Panc1 (cell line): ENCODE data around the gene RBM44. TPM values are rescaled to one million over a fixed set of nuclear protein-coding genes. Genes with fewer than 3 reads are reported as not detected.

Experiments
- ATAC-seq: fragments of 200-7000 bp; cut with Tn5 transposase; 2 replicates; pipeline ENCODE4 v1.9.1; 2020; ENCODE audit warnings: mild to moderate bottlenecking, moderate library complexity
- BruUV-seq: library from RNA; stranded (reverse); fragments of 400-500 nt; replicated peaks from 2 replicates; lab custom pipeline; 2021; lab: Mats Ljungman, UMichigan
- CTCF ChIA-PET: fragments of 300-600 bp; sonication (Branson Sonifier 250); formaldehyde crosslinking; loops from one replicate; lab custom pipeline; 2022; ENCODE audit warnings: antibody characterized with exemption; lab: Charles Lee
- POLR2A ChIA-PET: fragments of 300-600 bp; sonication (Branson Sonifier 250); formaldehyde crosslinking; loops from one replicate; lab custom pipeline; 2022; ENCODE audit warnings: antibody characterized with exemption; lab: Charles Lee
- DNase-seq: peaks from one replicate; pipeline ENCODE4 v3.0.0-alpha.2; 2010; ENCODE audit warnings: low read depth, low spot score
- H3K27ac ChIP-seq: 2 replicates; pipeline ENCODE4 v1.5.1; 2011; ENCODE audit warnings: mild to moderate bottlenecking, low read length, inconsistent platforms
- H3K27me3 ChIP-seq: fragments of 200-500 bp; sonication (Bioruptor generic); 2 replicates; pipeline ENCODE4 v1.6.0; 2014; ENCODE audit warnings: low read length, inconsistent platforms; ENCODE audit not compliant: control insufficient read depth, insufficient read depth
- H3K36me3 ChIP-seq: fragments of 200-500 bp; sonication (Bioruptor generic); 2 replicates; pipeline ENCODE4 v1.5.1; 2014; ENCODE audit warnings: inconsistent platforms, mild to moderate bottlenecking, low read length, moderate library complexity; ENCODE audit not compliant: control insufficient read depth, insufficient read depth
- H3K4me1 ChIP-seq: 2 replicates; pipeline ENCODE4 v1.5.1; 2011; ENCODE audit warnings: inconsistent platforms, mild to moderate bottlenecking, low read length, moderate library complexity; ENCODE audit not compliant: control insufficient read depth, insufficient read depth
- H3K4me3 ChIP-seq, 2 experiments: 2 replicates each; pipeline ENCODE4 v1.5.1; 2011 to 2012; ENCODE audit warnings: low read depth in 2 of 2, low read length in 2 of 2, mild to moderate bottlenecking in 2 of 2, inconsistent platforms in 1 of 2, moderate library complexity in 1 of 2
- H3K9me3 ChIP-seq: fragments of 200-500 bp; sonication (Bioruptor generic); 2 replicates; pipeline ENCODE4 v1.5.1; 2014; ENCODE audit warnings: low read depth, mild to moderate bottlenecking, inconsistent platforms, low read length, moderate library complexity; ENCODE audit not compliant: control insufficient read depth, insufficient read depth
- CTCF ChIP-seq: fragments of 450-650 bp; IDR thresholded peaks from 2 replicates; pipeline ENCODE4 v1.5.1; 2017; ENCODE audit warnings: mild to moderate bottlenecking
- POLR2AphosphoS5 ChIP-seq: IDR thresholded peaks from 2 replicates; pipeline ENCODE4 v1.6.1; 2012; ENCODE audit warnings: mild to moderate bottlenecking, low read depth, low read length, moderate library complexity
- REST ChIP-seq, 2 experiments: IDR thresholded peaks; 2 replicates each; pipeline ENCODE4 v1.6.1; 2011 to 2012; ENCODE audit warnings: low read depth in 2 of 2, control low read depth in 1 of 2, low read length in 1 of 2, mild to moderate bottlenecking in 1 of 2, moderate library complexity in 1 of 2; ENCODE audit not compliant: insufficient read depth in 1 of 2
- SIN3A ChIP-seq: IDR thresholded peaks from 2 replicates; pipeline ENCODE4 v1.6.1; 2012; ENCODE audit warnings: low read depth, mild to moderate bottlenecking, low read length, moderate library complexity, borderline replicate concordance; ENCODE audit not compliant: insufficient read depth
- TCF7L2 ChIP-seq: IDR thresholded peaks from 2 replicates; pipeline ENCODE4 v1.6.1; 2011; ENCODE audit warnings: mild to moderate bottlenecking, low read depth, low read length, inconsistent platforms
- in situ Hi-C: cut with HindIII; loops from 2 replicates; pipeline ENCODE4 v1.10.0; 2016; ENCODE audit warnings: low sequenced_read_pairs, low pct_unique_long_range_greater_than_20kb
- intact Hi-C: fragments of 100-400 bp; cut with micrococcal nuclease; formaldehyde crosslinking; loops from one replicate; pipeline ENCODE4 v1.10.0; 2022; ENCODE audit not compliant: unreplicated experiment
- total RNA-seq: library from RNA; stranded (reverse); gene quantifications from one replicate; pipeline ENCODE4 v1.2.1, GENCODE V29; 2021; ENCODE audit not compliant: unreplicated experiment

Gene RBM44
- total RNA-seq, 1 experiment from 2014 or later, result 0.90 TPM

GRCh38 chr2:237806334-237806733 lies 7.8 kb downstream of the RBM44 start:
- H3K9me3 ChIP-seq, result no peaks in the 10 kb centered on the region
- no peak overlapping the region for H3K4me3 ChIP-seq
- no peak for TF ChIP-seq CTCF
- ChIA-PET POLR2A (no interaction called here), CTCF (no interaction called here)
- H3K4me1 ChIP-seq, result no peaks in the 10 kb centered on the region
- DNase-seq (no peak), ATAC-seq (no peak)
- no peaks in the 10 kb centered on the region for H3K36me3 ChIP-seq
- in situ Hi-C loops (no loop called here), intact Hi-C loops (no loop called here)
- no peak overlapping the region for H3K27ac ChIP-seq
- H3K27me3 ChIP-seq, result peaks cover 10% of the 10 kb centered on the region
- no TSS peak for BruUV-seq

- ChIA-PET POLR2A (no interaction called here), CTCF (no interaction called here)
- ATAC-seq (no peak), DNase-seq (no peak)
- Histone ChIP-seq H3K4me1 (no peaks in the 10 kb centered on the region), H3K36me3 (no peaks in the 10 kb centered on the region), H3K27me3 (peaks cover 9% of the 10 kb centered on the region; the same call in 1 of the 2 replicates), H3K27ac (no peak overlapping the region), H3K9me3 (no peaks in the 10 kb centered on the region), H3K4me3 (no peak overlapping the region)
- TF ChIP-seq POLR2AphosphoS5 (no peak), REST (IDR thresholded peaks at IDR 0.05; ENCODE audit: insufficient read depth in 1 of 2, low read depth in 2 of 2, low read length in 1 of 2) (no peak), SIN3A (no peak), CTCF (no peak), TCF7L2 (no peak)
- intact Hi-C loops, result no loop called here
- in situ Hi-C loops, result no loop called here
- no TSS peak for BruUV-seq
Observed at GRCh38 chr2:237815637-237816036, 17.1 kb downstream of the RBM44 start.

- intact Hi-C loops, result no loop called here
- Histone ChIP-seq H3K36me3 (no peaks in the 10 kb centered on the region), H3K27me3 (peaks cover 9% of the 10 kb centered on the region; the same call in 1 of the 2 replicates), H3K4me3 (no peak overlapping the region), H3K4me1 (no peaks in the 10 kb centered on the region), H3K9me3 (no peaks in the 10 kb centered on the region), H3K27ac (no peak overlapping the region)
- in situ Hi-C loops, result no loop called here
- ChIA-PET POLR2A (no interaction called here), CTCF (no interaction called here)
- no peak for ATAC-seq
- no peak for DNase-seq
- TF ChIP-seq TCF7L2 (no peak), REST (IDR thresholded peaks at IDR 0.05; ENCODE audit: insufficient read depth in 1 of 2, low read depth in 2 of 2, low read length in 1 of 2) (no peak), CTCF (no peak), POLR2AphosphoS5 (no peak), SIN3A (no peak)
- BruUV-seq, result no TSS peak
Observed at GRCh38 chr2:237816531-237816930, 18.0 kb downstream of the RBM44 start.
